ENCODE measurements around the gene NAPG. TPM values are rescaled to one million over a fixed set of nuclear protein-coding genes. Genes with fewer than 3 reads are reported as not detected.
"Not testable (repeated sequence)": the region's sequence is repeated elsewhere in the genome, so short reads cannot be mapped to it uniquely, and the experiment has no call there.

NAPG gene
- total RNA-seq, 1 donor from 2014 or later = 32.0 TPM

DNA sequence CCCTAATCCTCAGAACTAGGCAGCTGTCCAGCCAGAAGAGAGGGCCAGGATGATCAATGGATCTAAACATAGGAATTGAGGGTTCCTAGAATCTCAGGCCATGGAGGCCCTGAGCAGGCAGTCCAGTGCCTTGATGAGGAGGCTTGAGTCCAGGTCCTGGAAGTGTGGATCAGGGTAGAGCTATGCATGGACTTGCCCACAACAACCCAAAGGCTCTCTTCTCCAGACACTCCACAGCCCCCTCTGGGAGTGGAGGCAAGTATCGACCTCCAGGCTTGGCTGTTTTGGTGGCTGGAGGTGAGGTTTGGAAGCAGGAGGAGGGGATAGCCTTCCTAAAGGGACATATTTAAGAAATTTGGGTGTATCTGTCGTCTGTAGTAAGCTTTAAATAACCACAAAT is 45.7 kb downstream of the NAPG start:
- Mint-ChIP-seq H3K4me3 (ENCODE audit: unreplicated experiment) (no peak overlapping the region), H3K36me3 (ENCODE audit: low read depth) (no peaks in the 10 kb centered on the region), H3K9me3 (ENCODE audit: low read depth) (no peaks in the 10 kb centered on the region), H3K27ac (ENCODE audit: unreplicated experiment) (no peak overlapping the region), H3K27me3 (ENCODE audit: low read depth) (no peaks in the 10 kb centered on the region), H3K4me1 (ENCODE audit: low read depth) (no peaks in the 10 kb centered on the region)
- TF ChIP-seq, protein P1, sequence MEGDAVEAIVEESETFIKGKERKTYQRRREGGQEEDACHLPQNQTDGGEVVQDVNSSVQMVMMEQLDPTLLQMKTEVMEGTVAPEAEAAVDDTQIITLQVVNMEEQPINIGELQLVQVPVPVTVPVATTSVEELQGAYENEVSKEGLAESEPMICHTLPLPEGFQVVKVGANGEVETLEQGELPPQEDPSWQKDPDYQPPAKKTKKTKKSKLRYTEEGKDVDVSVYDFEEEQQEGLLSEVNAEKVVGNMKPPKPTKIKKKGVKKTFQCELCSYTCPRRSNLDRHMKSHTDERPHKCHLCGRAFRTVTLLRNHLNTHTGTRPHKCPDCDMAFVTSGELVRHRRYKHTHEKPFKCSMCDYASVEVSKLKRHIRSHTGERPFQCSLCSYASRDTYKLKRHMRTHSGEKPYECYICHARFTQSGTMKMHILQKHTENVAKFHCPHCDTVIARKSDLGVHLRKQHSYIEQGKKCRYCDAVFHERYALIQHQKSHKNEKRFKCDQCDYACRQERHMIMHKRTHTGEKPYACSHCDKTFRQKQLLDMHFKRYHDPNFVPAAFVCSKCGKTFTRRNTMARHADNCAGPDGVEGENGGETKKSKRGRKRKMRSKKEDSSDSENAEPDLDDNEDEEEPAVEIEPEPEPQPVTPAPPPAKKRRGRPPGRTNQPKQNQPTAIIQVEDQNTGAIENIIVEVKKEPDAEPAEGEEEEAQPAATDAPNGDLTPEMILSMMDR (IDR thresholded peaks at IDR 0.05) = no peak
- DNase-seq (ENCODE audit: low spot score) = no peak

DNA sequence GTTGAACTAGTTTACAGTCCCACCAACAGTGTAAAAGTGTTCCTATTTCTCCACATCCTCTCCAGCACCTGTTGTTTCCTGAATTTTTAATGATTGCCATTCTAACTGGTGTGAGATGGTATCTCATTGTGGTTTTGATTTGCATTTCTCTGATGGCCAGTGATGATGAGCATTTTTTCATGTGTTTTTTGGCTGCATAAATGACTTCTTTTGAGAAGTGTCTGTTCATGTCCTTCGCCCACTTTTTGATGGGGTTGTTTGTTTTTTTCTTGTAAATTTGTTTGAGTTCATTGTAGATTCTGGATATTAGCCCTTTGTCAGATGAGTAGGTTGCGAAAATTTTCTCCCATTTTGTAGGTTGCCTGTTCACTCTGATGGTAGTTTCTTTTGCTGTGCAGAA is 47.4 kb downstream of the NAPG start:
- not testable (repeated sequence) for DNase-seq (ENCODE audit: low spot score); H3K27me3 Mint-ChIP-seq (ENCODE audit: low read depth); H3K36me3 Mint-ChIP-seq (ENCODE audit: low read depth); H3K4me3 Mint-ChIP-seq (ENCODE audit: unreplicated experiment); H3K9me3 Mint-ChIP-seq (ENCODE audit: low read depth); H3K4me1 Mint-ChIP-seq (ENCODE audit: low read depth); H3K27ac Mint-ChIP-seq (ENCODE audit: unreplicated experiment)

DNA sequence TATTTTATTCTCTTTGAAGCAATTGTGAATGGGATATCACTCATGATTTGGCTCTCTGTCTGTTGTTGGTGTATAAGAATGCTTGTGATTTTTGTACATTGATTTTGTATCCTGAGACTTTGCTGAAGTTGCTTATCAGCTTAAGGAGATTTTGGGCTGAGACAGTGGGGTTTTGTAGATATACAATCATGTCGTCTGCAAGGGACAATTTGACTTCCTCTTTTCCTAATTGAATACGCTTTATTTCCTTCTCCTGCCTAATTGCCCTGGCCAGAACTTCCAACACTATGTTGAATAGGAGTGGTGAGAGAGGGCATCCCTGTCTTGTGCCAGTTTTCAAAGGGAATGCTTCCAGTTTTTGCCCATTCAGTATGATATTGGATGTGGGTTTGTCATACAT is 48.6 kb downstream of the NAPG start:
- peaks cover 13% of the 10 kb centered on the region for H3K4me1 Mint-ChIP-seq (ENCODE audit: low read depth)
- not testable (repeated sequence) for H3K36me3 Mint-ChIP-seq (ENCODE audit: low read depth); H3K9me3 Mint-ChIP-seq (ENCODE audit: low read depth); H3K27me3 Mint-ChIP-seq (ENCODE audit: low read depth); H3K27ac Mint-ChIP-seq (ENCODE audit: unreplicated experiment); DNase-seq (ENCODE audit: low spot score); H3K4me3 Mint-ChIP-seq (ENCODE audit: unreplicated experiment)

DNA sequence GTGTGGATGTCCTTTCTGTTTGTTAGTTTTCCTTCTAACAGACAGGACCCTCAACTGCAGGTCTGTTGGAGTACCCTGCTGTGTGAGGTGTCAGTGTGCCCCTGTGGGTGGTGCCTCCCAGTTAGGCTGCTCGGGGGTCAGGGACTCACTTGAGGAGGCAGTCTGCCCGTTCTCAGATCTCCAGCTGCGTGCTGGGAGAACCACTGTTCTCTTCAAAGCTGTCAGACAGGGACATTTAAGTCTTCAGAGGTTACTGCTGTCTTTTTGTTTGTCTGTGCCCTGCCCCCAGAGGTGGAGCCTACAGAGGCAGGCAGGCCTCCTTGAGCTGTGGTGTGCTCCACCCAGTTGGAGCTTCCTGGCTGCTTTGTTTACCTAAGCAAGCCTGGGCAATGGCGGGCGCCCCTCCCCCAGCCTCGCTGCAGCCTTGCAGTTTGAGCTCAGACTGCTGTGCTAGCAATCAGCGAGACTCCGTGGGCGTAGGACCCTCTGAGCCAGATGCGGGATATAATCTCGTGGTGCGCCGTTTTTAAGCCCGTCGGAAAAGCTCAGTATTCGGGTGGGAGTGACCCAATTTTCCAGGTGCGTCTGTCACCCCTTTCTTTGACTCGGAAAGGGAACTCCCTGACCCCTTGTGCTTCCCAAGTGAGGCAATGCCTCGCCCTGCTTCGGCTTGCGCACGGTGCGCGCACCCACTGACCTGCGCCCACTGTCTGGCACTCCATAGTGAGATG is 52.2 kb downstream of the NAPG start:
- DNase-seq (ENCODE audit: low spot score); H3K9me3 Mint-ChIP-seq (ENCODE audit: low read depth); H3K36me3 Mint-ChIP-seq (ENCODE audit: low read depth); H3K4me3 Mint-ChIP-seq (ENCODE audit: unreplicated experiment); H3K27me3 Mint-ChIP-seq (ENCODE audit: low read depth): not testable (repeated sequence)
- Mint-ChIP-seq H3K27ac (ENCODE audit: unreplicated experiment) (peak overlapping the region; percentile 65), H3K4me1 (ENCODE audit: low read depth) (peaks cover 24% of the 10 kb centered on the region)

DNA sequence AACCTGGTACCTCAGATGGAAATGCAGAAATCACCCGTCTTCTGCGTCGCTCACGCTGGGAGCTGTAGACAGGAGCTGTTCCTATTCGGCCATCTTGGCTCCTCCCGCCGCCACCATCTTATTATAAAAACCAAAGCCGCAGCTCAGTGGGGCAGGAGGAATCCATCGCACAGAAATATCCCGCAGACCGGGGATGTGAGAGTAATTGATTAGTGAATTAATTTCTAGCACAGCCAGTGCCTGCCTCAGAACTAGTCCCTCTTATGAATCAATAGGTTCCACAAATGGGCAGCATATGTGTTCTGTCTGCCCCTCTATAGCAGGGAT is 52.7 kb downstream of the NAPG start:
- not testable (repeated sequence) for H3K36me3 Mint-ChIP-seq (ENCODE audit: low read depth); H3K4me3 Mint-ChIP-seq (ENCODE audit: unreplicated experiment); H3K27me3 Mint-ChIP-seq (ENCODE audit: low read depth); H3K27ac Mint-ChIP-seq (ENCODE audit: unreplicated experiment); H3K9me3 Mint-ChIP-seq (ENCODE audit: low read depth); DNase-seq (ENCODE audit: low spot score)
- H3K4me1 Mint-ChIP-seq (ENCODE audit: low read depth) = peaks cover 24% of the 10 kb centered on the region

DNA sequence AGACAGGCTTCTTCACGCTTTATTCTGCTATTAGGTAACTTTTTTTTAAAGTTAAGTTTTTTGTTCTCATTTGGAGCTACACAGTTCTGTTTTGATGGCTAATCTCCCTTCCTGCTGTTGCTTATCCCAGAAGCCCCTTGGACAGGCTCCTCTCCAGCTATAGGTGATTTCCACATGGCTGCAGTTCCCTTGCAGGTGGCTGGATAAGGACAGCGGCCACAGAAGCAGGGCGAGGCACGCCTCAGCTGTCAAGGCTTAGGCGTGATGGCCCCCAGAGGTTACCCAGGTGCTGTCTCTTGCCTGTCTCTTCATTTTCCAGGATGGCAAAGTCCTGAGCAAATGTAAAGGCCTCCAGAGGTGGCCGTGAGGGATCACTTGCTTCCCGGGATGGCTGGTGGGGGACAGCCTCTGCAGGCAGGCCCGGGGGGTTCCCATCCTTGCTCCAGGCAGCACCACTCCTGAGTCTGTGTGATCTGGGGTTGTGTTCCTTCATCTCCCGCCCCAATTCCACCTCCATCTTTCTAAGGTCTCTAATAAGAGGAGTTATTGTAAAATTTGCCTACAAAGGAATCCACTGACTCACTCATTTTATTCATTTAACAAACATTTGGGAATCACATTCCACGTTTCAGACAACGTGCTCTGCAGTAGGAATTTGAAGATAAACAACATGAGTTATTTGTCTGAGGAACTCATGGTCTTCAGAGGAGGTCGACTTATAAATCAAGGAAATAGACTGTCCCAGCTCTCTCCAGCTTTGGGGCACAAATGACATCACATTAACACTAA is 53.4 kb downstream of the NAPG start:
- Mint-ChIP-seq H3K4me1 (ENCODE audit: low read depth) (peaks cover 24% of the 10 kb centered on the region), H3K9me3 (ENCODE audit: low read depth) (no peaks in the 10 kb centered on the region), H3K4me3 (ENCODE audit: unreplicated experiment) (no peak overlapping the region), H3K36me3 (ENCODE audit: low read depth) (no peaks in the 10 kb centered on the region), H3K27me3 (ENCODE audit: low read depth) (no peaks in the 10 kb centered on the region), H3K27ac (ENCODE audit: unreplicated experiment) (peak overlapping the region; percentile 54)
- TF ChIP-seq, protein P1 (IDR thresholded peaks at IDR 0.05) = no peak
- DNase-seq (ENCODE audit: low spot score) = no peak

DNA sequence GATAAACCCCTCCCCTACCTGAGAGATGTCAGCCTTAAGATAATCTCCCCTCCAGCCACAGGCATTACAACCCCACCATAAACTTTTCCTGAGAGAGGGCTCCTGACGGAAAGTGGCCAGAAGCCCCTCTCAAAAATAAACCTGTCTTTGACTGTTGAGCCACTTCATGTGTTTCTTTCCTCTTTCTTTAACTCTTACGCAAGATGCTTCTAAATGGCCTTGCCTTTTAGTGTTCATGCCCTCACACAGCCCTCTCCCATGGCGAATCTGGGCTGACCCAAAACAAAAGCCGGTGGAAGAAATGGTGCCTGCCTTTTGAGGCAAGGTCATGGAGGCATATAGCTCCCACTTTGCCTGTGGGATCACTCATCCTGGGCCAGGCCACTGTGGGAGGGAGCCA is 54.4 kb downstream of the NAPG start:
- Mint-ChIP-seq H3K9me3 (ENCODE audit: low read depth) (no peaks in the 10 kb centered on the region), H3K4me1 (ENCODE audit: low read depth) (peaks cover 24% of the 10 kb centered on the region), H3K27me3 (ENCODE audit: low read depth) (no peaks in the 10 kb centered on the region), H3K36me3 (ENCODE audit: low read depth) (peaks cover under 1% of the 10 kb centered on the region), H3K4me3 (ENCODE audit: unreplicated experiment) (no peak overlapping the region), H3K27ac (ENCODE audit: unreplicated experiment) (peak overlapping the region; percentile 20)
- TF ChIP-seq, protein P1 (IDR thresholded peaks at IDR 0.05) = no peak
- DNase-seq (ENCODE audit: low spot score) = no peak
